ENCODE results near the gene TPT1.

- TF ChIP-seq, protein P1, sequence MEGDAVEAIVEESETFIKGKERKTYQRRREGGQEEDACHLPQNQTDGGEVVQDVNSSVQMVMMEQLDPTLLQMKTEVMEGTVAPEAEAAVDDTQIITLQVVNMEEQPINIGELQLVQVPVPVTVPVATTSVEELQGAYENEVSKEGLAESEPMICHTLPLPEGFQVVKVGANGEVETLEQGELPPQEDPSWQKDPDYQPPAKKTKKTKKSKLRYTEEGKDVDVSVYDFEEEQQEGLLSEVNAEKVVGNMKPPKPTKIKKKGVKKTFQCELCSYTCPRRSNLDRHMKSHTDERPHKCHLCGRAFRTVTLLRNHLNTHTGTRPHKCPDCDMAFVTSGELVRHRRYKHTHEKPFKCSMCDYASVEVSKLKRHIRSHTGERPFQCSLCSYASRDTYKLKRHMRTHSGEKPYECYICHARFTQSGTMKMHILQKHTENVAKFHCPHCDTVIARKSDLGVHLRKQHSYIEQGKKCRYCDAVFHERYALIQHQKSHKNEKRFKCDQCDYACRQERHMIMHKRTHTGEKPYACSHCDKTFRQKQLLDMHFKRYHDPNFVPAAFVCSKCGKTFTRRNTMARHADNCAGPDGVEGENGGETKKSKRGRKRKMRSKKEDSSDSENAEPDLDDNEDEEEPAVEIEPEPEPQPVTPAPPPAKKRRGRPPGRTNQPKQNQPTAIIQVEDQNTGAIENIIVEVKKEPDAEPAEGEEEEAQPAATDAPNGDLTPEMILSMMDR (IDR thresholded peaks at IDR 0.05; ENCODE audit: low read length) = no peak
- TF ChIP-seq EZH2 (IDR thresholded peaks at IDR 0.05; ENCODE audit: borderline replicate concordance, low read length) = no peak
These were observed 6.7 kb downstream of the TPT1 start for GRCh38 chr13:45333977-45334922.
